ENCODE results near the gene FITM2. TPM values are rescaled to one million over a fixed set of nuclear protein-coding genes. Genes with fewer than 3 reads are reported as not detected.

FITM2 gene
- total RNA-seq, 1 donor from 2014 or later = 2.4 TPM

- Mint-ChIP-seq H3K27ac (no peak overlapping the region), H3K36me3 (ENCODE audit: low read depth) (no peaks in the 10 kb centered on the region), H3K9me3 (no peaks in the 10 kb centered on the region), H3K4me3 (ENCODE audit: low read depth) (no peak overlapping the region), H3K4me1 (ENCODE audit: low read depth) (no peaks in the 10 kb centered on the region), H3K27me3 (ENCODE audit: low read depth) (no peaks in the 10 kb centered on the region)
- no peak for DNase-seq (ENCODE audit: low spot score)
- intact Hi-C loops (cut with micrococcal nuclease) = no loop called here
Measured at GRCh38 chr20:44288252-44288651, 22.8 kb downstream of the FITM2 start.

- intact Hi-C loops (cut with micrococcal nuclease) = no loop called here
- Mint-ChIP-seq H3K27me3 (ENCODE audit: low read depth) (no peaks in the 10 kb centered on the region), H3K4me3 (ENCODE audit: low read depth) (no peak overlapping the region), H3K27ac (no peak overlapping the region), H3K9me3 (no peaks in the 10 kb centered on the region), H3K36me3 (ENCODE audit: low read depth) (no peaks in the 10 kb centered on the region), H3K4me1 (ENCODE audit: low read depth) (no peaks in the 10 kb centered on the region)
- no peak for DNase-seq (ENCODE audit: low spot score)
Measured at GRCh38 chr20:44287272-44288097, 23.5 kb downstream of the FITM2 start.

GRCh38 chr20:44284032-44284431 is 27.0 kb downstream of the FITM2 start:
- Mint-ChIP-seq H3K27ac (no peak overlapping the region), H3K9me3 (no peaks in the 10 kb centered on the region), H3K4me3 (ENCODE audit: low read depth) (no peak overlapping the region), H3K27me3 (ENCODE audit: low read depth) (no peaks in the 10 kb centered on the region), H3K4me1 (ENCODE audit: low read depth) (no peaks in the 10 kb centered on the region), H3K36me3 (ENCODE audit: low read depth) (no peaks in the 10 kb centered on the region)
- DNase-seq (ENCODE audit: low spot score) = no peak
- intact Hi-C loops (cut with micrococcal nuclease) = no loop called here

DNA sequence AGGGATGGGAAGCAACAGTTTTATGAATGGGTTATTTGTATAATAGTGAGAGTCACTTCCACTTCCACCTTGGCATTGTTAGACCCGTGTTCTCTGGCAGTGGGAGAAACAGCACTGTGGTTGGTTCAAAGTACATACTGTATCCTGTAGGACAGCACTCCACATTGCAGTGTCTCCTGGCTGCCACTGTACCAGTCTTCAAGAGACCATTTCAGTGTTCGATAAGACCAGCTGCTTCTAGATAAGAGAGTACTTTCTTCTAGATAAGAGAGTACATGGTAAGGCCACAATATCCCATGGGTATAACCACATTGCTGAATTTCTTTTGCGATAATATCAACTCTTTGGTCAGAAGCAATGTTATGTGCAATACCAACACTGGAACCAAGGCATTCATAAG is 28.8 kb downstream of the FITM2 start:
- no peak for DNase-seq (ENCODE audit: low spot score)
- Mint-ChIP-seq H3K4me3 (ENCODE audit: low read depth) (no peak overlapping the region), H3K27ac (no peak overlapping the region), H3K36me3 (ENCODE audit: low read depth) (no peaks in the 10 kb centered on the region), H3K4me1 (ENCODE audit: low read depth) (no peaks in the 10 kb centered on the region), H3K27me3 (ENCODE audit: low read depth) (no peaks in the 10 kb centered on the region), H3K9me3 (no peaks in the 10 kb centered on the region)
- intact Hi-C loops (cut with micrococcal nuclease) = no loop called here

GRCh38 chr20:44280387-44280786 is 30.6 kb downstream of the FITM2 start:
- no peak for DNase-seq (ENCODE audit: low spot score)
- H3K27me3 Mint-ChIP-seq (ENCODE audit: low read depth) = no peaks in the 10 kb centered on the region
- H3K9me3 Mint-ChIP-seq = no peaks in the 10 kb centered on the region
- no peaks in the 10 kb centered on the region for H3K4me1 Mint-ChIP-seq (ENCODE audit: low read depth)
- H3K27ac Mint-ChIP-seq = no peak overlapping the region
- no peaks in the 10 kb centered on the region for H3K36me3 Mint-ChIP-seq (ENCODE audit: low read depth)
- intact Hi-C loops (cut with micrococcal nuclease) = no loop called here
- H3K4me3 Mint-ChIP-seq (ENCODE audit: low read depth) = no peak overlapping the region

- DNase-seq (ENCODE audit: low spot score) = no peak
- intact Hi-C loops (cut with micrococcal nuclease) = no loop called here
- Mint-ChIP-seq H3K4me1 (ENCODE audit: low read depth) (no peaks in the 10 kb centered on the region), H3K9me3 (no peaks in the 10 kb centered on the region), H3K27ac (no peak overlapping the region), H3K36me3 (ENCODE audit: low read depth) (no peaks in the 10 kb centered on the region), H3K27me3 (ENCODE audit: low read depth) (no peaks in the 10 kb centered on the region), H3K4me3 (ENCODE audit: low read depth) (no peak overlapping the region)
Measured at GRCh38 chr20:44279228-44279627, 31.8 kb downstream of the FITM2 start.

GRCh38 chr20:44274303-44275017 is 36.5 kb downstream of the FITM2 start:
- no peak for DNase-seq (ENCODE audit: low spot score)
- H3K36me3 Mint-ChIP-seq (ENCODE audit: low read depth) = no peaks in the 10 kb centered on the region
- H3K9me3 Mint-ChIP-seq = no peaks in the 10 kb centered on the region
- no peak overlapping the region for H3K27ac Mint-ChIP-seq
- H3K4me3 Mint-ChIP-seq (ENCODE audit: low read depth) = no peak overlapping the region
- no peaks in the 10 kb centered on the region for H3K4me1 Mint-ChIP-seq (ENCODE audit: low read depth)
- no peaks in the 10 kb centered on the region for H3K27me3 Mint-ChIP-seq (ENCODE audit: low read depth)
- intact Hi-C loops (cut with micrococcal nuclease) = no loop called here

DNA sequence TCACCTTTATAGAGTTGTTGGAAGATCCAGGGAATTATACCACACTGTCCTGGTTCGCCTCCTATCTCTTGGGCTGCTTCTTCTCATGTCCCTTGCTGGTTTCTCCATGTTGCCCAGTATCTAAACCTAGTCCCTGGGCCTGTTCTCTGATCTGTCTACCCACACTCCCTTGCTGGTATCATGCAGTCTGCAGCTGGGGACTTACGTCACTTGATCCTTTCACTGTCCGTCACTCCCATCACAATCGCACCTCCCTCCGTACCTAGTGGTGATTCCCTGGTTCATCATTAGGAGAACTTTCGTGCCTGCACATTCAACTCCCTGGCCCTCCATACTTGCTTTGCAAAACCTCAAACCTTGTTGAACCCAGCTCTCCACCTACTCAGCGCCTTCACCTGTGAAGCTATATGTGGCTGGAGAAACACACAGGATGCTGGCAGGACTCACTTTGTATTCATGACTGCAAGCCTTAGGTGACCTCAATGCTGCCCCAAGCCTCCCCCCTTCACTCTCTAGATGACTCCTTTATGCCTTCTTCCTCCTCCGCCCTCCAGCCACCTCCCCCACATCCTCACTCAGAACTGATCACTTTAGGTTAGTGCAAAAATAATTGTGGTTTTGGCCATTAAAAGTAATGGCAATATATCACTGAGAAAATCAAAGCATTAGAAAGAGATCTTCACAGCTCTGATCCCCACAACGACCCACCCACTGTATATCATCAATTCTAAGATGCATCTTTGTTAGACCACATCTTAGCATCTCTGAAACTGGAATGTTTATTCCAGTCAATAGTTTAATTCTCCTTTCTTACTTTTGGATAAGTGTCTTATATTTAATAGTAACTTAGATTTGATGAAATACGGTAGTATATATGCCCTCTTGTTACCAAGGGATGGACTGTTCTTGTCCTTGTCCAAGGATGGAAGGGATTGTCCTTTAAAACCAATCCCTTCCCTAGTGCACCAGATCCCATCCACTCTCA is 37.5 kb downstream of the FITM2 start:
- Mint-ChIP-seq H3K36me3 (ENCODE audit: low read depth) (no peaks in the 10 kb centered on the region), H3K4me1 (ENCODE audit: low read depth) (no peaks in the 10 kb centered on the region), H3K27ac (no peak overlapping the region), H3K27me3 (ENCODE audit: low read depth) (peaks cover 1% of the 10 kb centered on the region), H3K4me3 (ENCODE audit: low read depth) (no peak overlapping the region), H3K9me3 (no peaks in the 10 kb centered on the region)
- intact Hi-C loops (cut with micrococcal nuclease) = no loop called here
- DNase-seq (ENCODE audit: low spot score) = no peak

DNA sequence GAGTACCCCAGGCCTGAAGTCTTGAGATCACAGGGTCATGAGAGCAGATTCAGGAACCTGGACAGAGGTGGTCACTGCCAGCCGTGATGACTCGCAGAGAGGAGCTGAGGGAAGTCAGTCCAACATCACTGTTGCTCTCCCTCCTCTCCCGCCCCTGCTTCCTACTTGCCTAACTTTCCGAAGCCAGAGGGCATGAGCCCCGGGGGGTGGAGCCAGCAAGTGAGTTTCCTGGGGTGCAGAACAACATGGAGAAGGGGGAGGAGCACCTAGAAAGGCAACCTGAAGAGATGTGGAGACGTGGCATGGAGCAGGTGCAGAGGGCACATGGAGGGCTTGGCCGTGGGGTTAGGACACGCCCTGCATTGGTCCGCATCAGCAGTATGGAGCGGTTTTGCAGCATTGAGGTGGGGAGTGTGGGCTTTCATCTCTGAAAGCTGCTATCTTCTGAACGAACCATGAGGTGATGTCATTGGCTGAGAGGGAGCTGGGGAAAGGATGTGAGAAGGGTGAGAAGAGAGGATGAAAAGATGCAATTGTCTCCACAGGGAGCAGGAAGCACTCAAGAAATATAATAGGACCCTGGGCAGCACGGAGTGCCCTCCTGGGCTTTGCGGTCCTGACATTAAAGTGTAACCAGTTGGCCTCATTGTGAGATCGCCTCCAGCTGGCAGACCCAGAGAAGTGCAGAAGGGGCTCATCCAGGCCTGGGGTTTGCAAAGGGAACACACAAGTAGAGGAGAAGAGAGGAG is 38.9 kb downstream of the FITM2 start:
- Mint-ChIP-seq H3K36me3 (ENCODE audit: low read depth) (no peaks in the 10 kb centered on the region), H3K27ac (no peak overlapping the region), H3K9me3 (no peaks in the 10 kb centered on the region), H3K27me3 (ENCODE audit: low read depth) (peaks cover 3% of the 10 kb centered on the region), H3K4me3 (ENCODE audit: low read depth) (no peak overlapping the region), H3K4me1 (ENCODE audit: low read depth) (no peaks in the 10 kb centered on the region)
- DNase-seq (ENCODE audit: low spot score) = no peak
- intact Hi-C loops (cut with micrococcal nuclease) = no loop called here

GRCh38 chr20:44268802-44269201 is 42.2 kb downstream of the FITM2 start:
- H3K9me3 Mint-ChIP-seq = no peaks in the 10 kb centered on the region
- H3K36me3 Mint-ChIP-seq (ENCODE audit: low read depth) = no peaks in the 10 kb centered on the region
- no peak overlapping the region for H3K27ac Mint-ChIP-seq
- H3K4me3 Mint-ChIP-seq (ENCODE audit: low read depth) = no peak overlapping the region
- H3K4me1 Mint-ChIP-seq (ENCODE audit: low read depth) = no peaks in the 10 kb centered on the region
- intact Hi-C loops (cut with micrococcal nuclease) = no loop called here
- peaks cover 3% of the 10 kb centered on the region for H3K27me3 Mint-ChIP-seq (ENCODE audit: low read depth)
- DNase-seq (ENCODE audit: low spot score) = no peak

DNA sequence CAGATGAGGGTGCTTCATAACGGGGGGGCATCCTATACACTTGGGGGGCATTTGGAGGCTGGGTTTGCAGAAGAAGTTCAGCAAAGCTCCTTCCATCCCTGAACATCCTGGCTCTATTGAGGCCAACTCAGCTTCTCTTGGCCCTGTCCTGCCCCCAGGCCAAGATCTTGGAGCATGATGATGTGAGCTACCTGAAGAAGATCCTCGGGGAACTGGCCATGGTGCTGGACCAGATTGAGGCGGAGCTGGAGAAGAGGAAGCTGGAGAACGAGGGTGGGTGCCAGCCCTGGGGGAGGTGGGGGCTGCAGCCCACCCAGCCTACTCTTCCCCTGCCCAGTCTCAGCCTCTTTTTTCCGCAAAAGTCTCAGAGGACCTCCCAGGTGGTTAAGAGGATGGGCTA is 46.7 kb downstream of the FITM2 start:
- H3K4me3 Mint-ChIP-seq (ENCODE audit: low read depth) = no peak overlapping the region
- intact Hi-C loops (cut with micrococcal nuclease) = no loop called here
- no peaks in the 10 kb centered on the region for H3K4me1 Mint-ChIP-seq (ENCODE audit: low read depth)
- H3K27ac Mint-ChIP-seq = no peak overlapping the region
- H3K9me3 Mint-ChIP-seq = no peaks in the 10 kb centered on the region
- peaks cover 3% of the 10 kb centered on the region for H3K27me3 Mint-ChIP-seq (ENCODE audit: low read depth)
- no peak for DNase-seq (ENCODE audit: low spot score)
- no peaks in the 10 kb centered on the region for H3K36me3 Mint-ChIP-seq (ENCODE audit: low read depth)

DNA sequence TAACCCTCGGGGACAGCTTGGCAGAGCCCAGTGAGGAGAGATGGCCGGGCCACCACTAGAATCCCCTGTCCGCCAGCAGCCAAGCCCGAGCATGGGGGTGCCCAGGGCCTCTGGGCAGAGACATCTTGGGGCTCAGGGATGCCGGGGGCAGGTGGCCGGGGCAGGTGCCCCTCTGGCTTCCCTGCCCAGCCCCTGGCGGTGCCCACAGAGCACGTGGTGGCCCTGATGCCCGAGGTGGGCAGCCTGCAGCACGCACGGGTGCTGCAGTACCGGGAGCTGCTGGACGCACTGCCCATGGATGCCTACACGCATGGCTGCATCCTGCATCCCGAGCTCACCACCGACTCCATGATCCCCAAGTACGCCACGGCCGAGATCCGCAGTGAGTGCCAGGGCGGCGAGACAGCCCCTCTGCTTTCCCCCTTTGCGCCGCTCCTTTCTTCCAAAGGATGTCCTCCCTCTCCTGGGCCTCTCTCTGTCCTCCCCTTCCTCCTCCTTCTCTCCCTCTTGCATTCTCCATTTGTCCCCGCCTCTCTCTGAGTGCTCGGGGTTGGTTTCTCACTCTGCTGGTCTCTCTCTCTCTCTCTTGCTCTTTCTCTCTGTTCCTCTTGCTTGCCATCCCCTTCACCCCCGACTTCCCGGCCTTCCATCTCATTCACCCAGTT is 52.6 kb downstream of the FITM2 start:
- Mint-ChIP-seq H3K4me3 (ENCODE audit: low read depth) (no peak overlapping the region), H3K36me3 (ENCODE audit: low read depth) (no peaks in the 10 kb centered on the region), H3K9me3 (no peaks in the 10 kb centered on the region), H3K27ac (no peak overlapping the region), H3K27me3 (ENCODE audit: low read depth) (no peaks in the 10 kb centered on the region), H3K4me1 (ENCODE audit: low read depth) (no peaks in the 10 kb centered on the region)
- no peak for DNase-seq (ENCODE audit: low spot score)
- intact Hi-C loops (cut with micrococcal nuclease) = no loop called here
